ENCODE results near the gene TNFRSF8. TPM values are rescaled to one million over a fixed set of nuclear protein-coding genes. Genes with fewer than 3 reads are reported as not detected.

Gene TNFRSF8
- polyA plus RNA-seq, 1 donor (not counting 4 experiments of a cell fraction or from before 2014, with no cell fraction given): 0.03 TPM

GRCh38 chr1:12143631-12144155 is 80.6 kb downstream of the TNFRSF8 start:
- TF ChIP-seq CTCF (optimal IDR thresholded peaks at IDR 0.05 in 1 of 3, IDR thresholded peaks at IDR 0.05 in 1 of 3, conservative IDR thresholded peaks at IDR 0.05 in 1 of 3; ENCODE audit: extremely low read depth in 1 of 3, insufficient read depth in 2 of 3, low read length in 3 of 3) (no peak), EZH2 (IDR thresholded peaks at IDR 0.05; ENCODE audit: low read length) (no peak)
- DNase-seq (ENCODE audit: low read depth, low spot score): no peak
- Histone ChIP-seq H4K20me1 (ENCODE audit: control insufficient read depth, extremely low read depth, insufficient read depth, low read length) (no peaks in the 10 kb centered on the region), H3K9me3 (ENCODE audit: control insufficient read depth, low read depth, low read length) (no peaks in the 10 kb centered on the region), H3K27me3 (ENCODE audit: control insufficient read depth, extremely low read depth, insufficient read depth, low read length) (peaks cover 2% of the 10 kb centered on the region), H2AFZ (ENCODE audit: control insufficient read depth, low read length) (no peak overlapping the region), H3K4me3 (ENCODE audit: control insufficient read depth in 2 of 3, extremely low read depth in 1 of 3, insufficient read depth in 2 of 3, low read depth in 1 of 3, low read length in 3 of 3) (no peak overlapping the region), H3K4me2 (ENCODE audit: control insufficient read depth, extremely low read depth, insufficient read depth, low read depth, low read length) (no peak overlapping the region), H3K27ac (ENCODE audit: control insufficient read depth, insufficient read depth, low read length) (no peak overlapping the region), H3K9ac (ENCODE audit: control insufficient read depth, extremely low read depth, insufficient read depth, low read length) (no peak overlapping the region), H3K36me3 (ENCODE audit: control insufficient read depth in 2 of 2, extremely low read depth in 1 of 2, insufficient read depth in 2 of 2, low read length in 2 of 2) (no peaks in the 10 kb centered on the region), H3K79me2 (ENCODE audit: control insufficient read depth, insufficient read depth, low read length) (no peaks in the 10 kb centered on the region), H3K4me1 (ENCODE audit: control insufficient read depth, extremely low read depth, insufficient read depth, low read length) (no peaks in the 10 kb centered on the region), H3K9me1 (ENCODE audit: control insufficient read depth, extremely low read depth, insufficient read depth, low read length) (no peaks in the 10 kb centered on the region)
- no peak for FAIRE-seq
- dilution Hi-C loops (cut with MboI; ENCODE audit: extremely low pct_ligation_motif_present, low sequenced_read_pairs): no loop called here

GRCh38 chr1:12144236-12144635 is 81.1 kb downstream of the TNFRSF8 start:
- no peak overlapping the region for H3K27ac ChIP-seq (ENCODE audit: control insufficient read depth, insufficient read depth, low read length)
- no peaks in the 10 kb centered on the region for H3K4me1 ChIP-seq (ENCODE audit: control insufficient read depth, extremely low read depth, insufficient read depth, low read length)

More at GRCh38 chr1:12144236-12144635, 81.1 kb downstream of the TNFRSF8 start:
- no peaks in the 10 kb centered on the region for H3K79me2 ChIP-seq (ENCODE audit: control insufficient read depth, insufficient read depth, low read length)
- no peaks in the 10 kb centered on the region for H3K27me3 ChIP-seq (ENCODE audit: control insufficient read depth, extremely low read depth, insufficient read depth, low read length)
- no peak overlapping the region for H3K4me3 ChIP-seq (ENCODE audit: control insufficient read depth in 2 of 3, extremely low read depth in 1 of 3, insufficient read depth in 2 of 3, low read depth in 1 of 3, low read length in 3 of 3)
- no peaks in the 10 kb centered on the region for H3K9me3 ChIP-seq (ENCODE audit: control insufficient read depth, low read depth, low read length)
- H3K9me1 ChIP-seq (ENCODE audit: control insufficient read depth, extremely low read depth, insufficient read depth, low read length): no peaks in the 10 kb centered on the region
- FAIRE-seq: no peak
- H4K20me1 ChIP-seq (ENCODE audit: control insufficient read depth, extremely low read depth, insufficient read depth, low read length): no peaks in the 10 kb centered on the region
- TF ChIP-seq CTCF (optimal IDR thresholded peaks at IDR 0.05 in 1 of 3, IDR thresholded peaks at IDR 0.05 in 1 of 3, conservative IDR thresholded peaks at IDR 0.05 in 1 of 3; ENCODE audit: extremely low read depth in 1 of 3, insufficient read depth in 2 of 3, low read length in 3 of 3) (no peak), EZH2 (IDR thresholded peaks at IDR 0.05; ENCODE audit: low read length) (no peak)
- no peak overlapping the region for H2AFZ ChIP-seq (ENCODE audit: control insufficient read depth, low read length)
- no peaks in the 10 kb centered on the region for H3K36me3 ChIP-seq (ENCODE audit: control insufficient read depth in 2 of 2, extremely low read depth in 1 of 2, insufficient read depth in 2 of 2, low read length in 2 of 2)
- dilution Hi-C loops (cut with MboI; ENCODE audit: extremely low pct_ligation_motif_present, low sequenced_read_pairs): no loop called here
- no peak overlapping the region for H3K4me2 ChIP-seq (ENCODE audit: control insufficient read depth, extremely low read depth, insufficient read depth, low read depth, low read length)
- DNase-seq (ENCODE audit: low read depth, low spot score): no peak
- H3K9ac ChIP-seq (ENCODE audit: control insufficient read depth, extremely low read depth, insufficient read depth, low read length): no peak overlapping the region

All from keratinocyte (primary cell).